ENCODE measurements around the gene SLC9A3. TPM values are rescaled to one million over a fixed set of nuclear protein-coding genes. Genes with fewer than 3 reads are reported as not detected.

Gene SLC9A3
- total RNA-seq, 2 experiments from 2014 or later = 2.3 to 2.5 TPM

DNA sequence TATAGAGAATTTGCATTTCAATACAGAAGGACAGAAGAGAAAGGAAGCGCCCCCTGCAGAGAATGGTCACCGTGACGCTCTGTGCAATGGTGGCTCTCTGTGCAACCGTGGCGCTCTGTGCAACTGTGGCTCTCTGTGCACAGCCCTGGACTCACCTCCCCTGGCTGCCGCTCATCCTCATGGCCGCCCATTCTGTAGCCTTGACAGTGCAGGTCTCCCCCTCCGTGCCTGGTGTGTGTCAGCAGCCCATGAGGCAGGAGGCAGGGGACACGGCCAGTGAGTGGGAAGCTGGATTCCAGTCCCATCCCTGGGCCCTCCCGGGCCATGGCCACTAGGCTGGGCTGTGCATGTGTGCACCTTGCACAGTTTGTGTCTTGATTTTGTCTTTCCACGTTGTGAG lies 69.3 kb downstream of the SLC9A3 start:
- Mint-ChIP-seq H3K36me3 (ENCODE audit: low read depth) (peaks cover 97% of the 10 kb centered on the region), H3K27me3 (no peaks in the 10 kb centered on the region), H3K4me3 (no peak overlapping the region), H3K9me3 (peaks cover 8% of the 10 kb centered on the region), H3K27ac (no peak overlapping the region), H3K4me1 (ENCODE audit: low read depth) (peaks cover 28% of the 10 kb centered on the region)
- peaks cover 10 to 18% of the 10 kb centered on the region in 2 experiments for H3K9me3 ChIP-seq (ENCODE audit: control insufficient read depth in 1 of 2, insufficient read depth in 1 of 2, low read length in 2 of 2)
- peaks cover 94% of the 10 kb centered on the region for H3K36me3 ChIP-seq (ENCODE audit: insufficient read depth, low read length)
- no peaks in the 10 kb centered on the region for H3K27me3 ChIP-seq (ENCODE audit: control insufficient read depth in 1 of 2, insufficient read depth in 2 of 2, low read length in 2 of 2)
- DNase-seq (peak in 1 of 14 experiments; percentile 12), ATAC-seq (ENCODE audit: poor library complexity) (no peak)
- H3K4me1 ChIP-seq (ENCODE audit: insufficient read depth, low read length) = peaks cover 25% of the 10 kb centered on the region
- ChIA-PET POLR2A (no interaction called here), CTCF (no interaction called here)
- no peak for TF ChIP-seq CTCF (IDR thresholded peaks at IDR 0.05)
- intact Hi-C loops (cut with DNase I, micrococcal nuclease) = no loop called here
- H3K27ac ChIP-seq (ENCODE audit: low read depth in 1 of 2, low read length in 2 of 2) = no peak overlapping the region
- H3K4me3 ChIP-seq (ENCODE audit: low read length) = no peak overlapping the region

GRCh38 chr5:453725-454481 lies 70.3 kb downstream of the SLC9A3 start:
- Histone ChIP-seq H3K27me3 (ENCODE audit: control insufficient read depth in 1 of 2, insufficient read depth in 2 of 2, low read length in 2 of 2) (no peaks in the 10 kb centered on the region), H3K27ac (ENCODE audit: low read depth in 1 of 2, low read length in 2 of 2) (no peak overlapping the region), H3K36me3 (ENCODE audit: insufficient read depth, low read length) (peaks cover 93% of the 10 kb centered on the region), H3K9me3 (ENCODE audit: control insufficient read depth in 1 of 2, insufficient read depth in 1 of 2, low read length in 2 of 2) (peaks cover 10 to 18% of the 10 kb centered on the region in 2 experiments), H3K4me1 (ENCODE audit: insufficient read depth, low read length) (peaks cover 24% of the 10 kb centered on the region), H3K4me3 (ENCODE audit: low read length) (no peak overlapping the region)
- intact Hi-C loops (cut with DNase I, micrococcal nuclease) = no loop called here
- ChIA-PET POLR2A (no interaction called here), CTCF (no interaction called here)
- peak overlapping the region; percentile 80 for H3K27ac Mint-ChIP-seq
- H3K4me3 Mint-ChIP-seq = peak overlapping the region; percentile 42
- TF ChIP-seq CTCF (IDR thresholded peaks at IDR 0.05) = no peak
- DNase-seq (peak in 2 of 14 experiments; percentile 1 to 31), ATAC-seq (ENCODE audit: poor library complexity) (peak; percentile 48)
- peaks cover 37% of the 10 kb centered on the region for H3K4me1 Mint-ChIP-seq (ENCODE audit: low read depth)
- peaks cover 8% of the 10 kb centered on the region for H3K9me3 Mint-ChIP-seq
- no peaks in the 10 kb centered on the region for H3K27me3 Mint-ChIP-seq
- H3K36me3 Mint-ChIP-seq (ENCODE audit: low read depth) = peaks cover 97% of the 10 kb centered on the region

GRCh38 chr5:452978-453710 lies 71.1 kb downstream of the SLC9A3 start:
- H3K36me3 ChIP-seq (ENCODE audit: insufficient read depth, low read length) = peaks cover 93% of the 10 kb centered on the region
- H3K4me3 ChIP-seq (ENCODE audit: low read length) = no peak overlapping the region
- TF ChIP-seq CTCF (IDR thresholded peaks at IDR 0.05) = no peak
- CTCF ChIA-PET = no interaction called here
- intact Hi-C loops (cut with DNase I, micrococcal nuclease) = no loop called here
- Mint-ChIP-seq H3K4me1 (ENCODE audit: low read depth) (peaks cover 42% of the 10 kb centered on the region), H3K27ac (peak overlapping the region; percentile 80), H3K27me3 (no peaks in the 10 kb centered on the region), H3K9me3 (peaks cover 8% of the 10 kb centered on the region), H3K4me3 (no peak overlapping the region), H3K36me3 (ENCODE audit: low read depth) (peaks cover 97% of the 10 kb centered on the region)
- no peak overlapping the region for H3K27ac ChIP-seq (ENCODE audit: low read depth in 1 of 2, low read length in 2 of 2)
- H3K4me1 ChIP-seq (ENCODE audit: insufficient read depth, low read length) = peaks cover 23% of the 10 kb centered on the region
- no peaks in the 10 kb centered on the region for H3K27me3 ChIP-seq (ENCODE audit: control insufficient read depth in 1 of 2, insufficient read depth in 2 of 2, low read length in 2 of 2)
- peaks cover 10 to 18% of the 10 kb centered on the region in 2 experiments for H3K9me3 ChIP-seq (ENCODE audit: control insufficient read depth in 1 of 2, insufficient read depth in 1 of 2, low read length in 2 of 2)
- peak in 2 of 14 experiments; percentile 1 to 30 for DNase-seq
- ATAC-seq (ENCODE audit: poor library complexity) = no peak
- POLR2A ChIA-PET = interaction anchor here (1.1 kb wide), 1 partner anchor 12 kb away, joined by 5 read pairs; no protein-coding TSS in a partner anchor
